Left lung (tissue), 10 donors: Measurements from ENCODE around the gene ZCCHC7. TPM values are rescaled to one million over a fixed set of nuclear protein-coding genes. Genes with fewer than 3 reads are reported as not detected.

ENCODE experiments used
- ATAC-seq: fragments of 200-7000 bp; cut with Tn5 transposase; one replicate; pipeline ENCODE4 v1.9.1; 2020; ENCODE audit warnings: moderate library complexity
- DNase-seq, 4 donors: peaks; one replicate each; pipeline ENCODE4 v3.0.0-alpha.2; 2013 to 2020
- H3K27ac ChIP-seq, 2 donors: fragments of 200-600 bp; sonication (generic) in 1 of 2; one replicate each; pipeline versions ENCODE4 v1.5.0 to v1.8.0; 2020 to 2021
- H3K27me3 ChIP-seq, 2 donors: fragments of 200-600 bp; sonication (generic) in 1 of 2; one replicate each; pipeline versions ENCODE4 v1.5.0 to v1.8.0; 2020 to 2021
- H3K36me3 ChIP-seq, 2 donors: fragments of 200-600 bp; sonication (generic) in 1 of 2; one replicate each; pipeline versions ENCODE4 v1.5.0 to v1.8.0; 2020 to 2021
- H3K4me1 ChIP-seq, 2 donors: fragments of 200-600 bp; one replicate each; pipeline ENCODE4 v1.8.0; 2021
- H3K4me3 ChIP-seq, 2 donors: fragments of 200-600 bp; sonication (generic) in 1 of 2; one replicate each; pipeline versions ENCODE4 v1.5.0 to v1.8.0; 2020 to 2021; ENCODE audit warnings: mild to moderate bottlenecking in 1 of 2
- H3K9me3 ChIP-seq, 2 donors: fragments of 200-600 bp; sonication (generic) in 1 of 2; one replicate each; pipeline versions ENCODE4 v1.5.0 to v1.8.0; 2020 to 2021
- intact Hi-C, 2 donors: fragments of 100-400 bp; cut with DNase I; formaldehyde crosslinking; loops; one replicate each; pipeline versions ENCODE4 v1.11.2 to v1.14.2; 2022
- polyA plus RNA-seq, 6 donors: library from polyadenylated mRNA; unstranded; fragments of 120-200 nt; gene quantifications; one replicate each; pipeline ENCODE4 v1.2.1, GENCODE V29; 2013; ENCODE audit not compliant: insufficient read length in 6 of 6
- total RNA-seq, 2 donors: library from RNA; stranded (reverse); fragmentation: NEBNext Ultra II Directional; extraction: Animal tissue kit (Norgen Biotek cat#: 25700); gene quantifications; one replicate each; pipeline ENCODE4 v1.2.1, GENCODE V29; 2021
- TF ChIP-seq, protein P1 (sequence below), 2 donors: fragments of 200-600 bp; sonication (generic) in 1 of 2; IDR thresholded peaks; one replicate each; pipeline versions ENCODE4 v1.5.0 to v1.8.0; 2021; ENCODE audit warnings: antibody characterized with exemption in 2 of 2
- donor health status: DM: no; HTN: yes; CAD: no.
- donor health status: DM: no; HTN: no; CAD: no.

ZCCHC7 gene
- total and polyA plus RNA-seq, 8 donors: 16.0 to 26.0 (median 22.6) TPM

DNA sequence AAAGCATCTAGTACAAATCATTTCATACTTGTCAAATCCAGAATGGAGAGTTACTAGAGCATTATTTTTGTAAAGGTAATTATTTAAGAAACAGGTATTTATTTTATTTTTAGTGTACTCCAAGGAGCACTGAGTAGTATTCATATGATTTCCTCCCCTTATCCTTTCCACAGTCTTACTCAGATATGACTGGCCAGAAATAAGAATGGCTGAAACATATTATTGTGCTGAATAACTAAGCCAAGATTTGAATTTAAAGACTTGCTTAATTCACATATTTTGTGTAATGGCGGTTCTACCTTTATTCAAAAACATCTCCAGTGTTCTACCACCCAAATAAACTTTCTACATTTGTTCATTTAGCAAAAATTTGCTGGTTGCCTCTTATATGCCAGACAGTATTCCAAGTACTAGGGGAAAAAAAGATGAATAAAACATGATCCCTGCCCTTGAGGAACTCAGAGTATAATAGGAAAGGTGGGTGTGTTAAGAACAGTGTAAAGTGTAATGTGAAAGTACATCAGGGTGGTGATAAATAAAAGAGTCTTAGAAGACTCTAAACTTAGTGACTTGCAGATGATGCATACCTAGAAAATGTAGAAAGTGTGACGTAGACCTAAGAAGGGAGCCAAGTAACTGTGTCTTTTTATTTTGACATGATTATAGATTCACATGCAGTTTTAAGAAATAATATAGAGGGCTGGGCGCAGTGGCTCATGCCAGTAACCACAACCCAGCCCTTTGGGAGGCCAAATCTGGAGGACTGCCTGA, 191.7 kb downstream of the ZCCHC7 start:
- H3K36me3 ChIP-seq: peaks cover 0 to 13% of the 10 kb centered on the region in 2 donors

DNA sequence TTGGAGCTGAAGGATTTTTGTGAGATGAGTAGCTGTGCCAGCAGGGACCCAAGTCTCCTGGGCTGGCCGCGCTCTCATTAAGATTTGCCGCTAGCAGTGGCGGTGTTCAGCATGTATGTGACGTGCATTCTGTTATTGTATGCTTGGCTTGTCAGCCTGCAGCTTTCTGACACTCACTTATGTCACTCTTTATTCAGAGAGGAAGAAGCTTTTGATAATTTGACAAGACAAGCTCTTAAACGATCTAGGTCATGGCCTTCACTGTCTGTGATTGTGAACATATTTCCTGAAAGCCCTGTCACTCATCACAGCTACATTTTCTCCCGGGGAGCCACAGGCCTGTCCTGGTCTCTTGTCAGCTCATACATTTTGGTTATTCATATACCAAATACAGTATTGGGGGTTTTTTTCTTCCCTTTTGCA, 203.9 kb downstream of the ZCCHC7 start:
- H3K9me3 ChIP-seq: no peaks in the 10 kb centered on the region
- TF ChIP-seq, protein P1, sequence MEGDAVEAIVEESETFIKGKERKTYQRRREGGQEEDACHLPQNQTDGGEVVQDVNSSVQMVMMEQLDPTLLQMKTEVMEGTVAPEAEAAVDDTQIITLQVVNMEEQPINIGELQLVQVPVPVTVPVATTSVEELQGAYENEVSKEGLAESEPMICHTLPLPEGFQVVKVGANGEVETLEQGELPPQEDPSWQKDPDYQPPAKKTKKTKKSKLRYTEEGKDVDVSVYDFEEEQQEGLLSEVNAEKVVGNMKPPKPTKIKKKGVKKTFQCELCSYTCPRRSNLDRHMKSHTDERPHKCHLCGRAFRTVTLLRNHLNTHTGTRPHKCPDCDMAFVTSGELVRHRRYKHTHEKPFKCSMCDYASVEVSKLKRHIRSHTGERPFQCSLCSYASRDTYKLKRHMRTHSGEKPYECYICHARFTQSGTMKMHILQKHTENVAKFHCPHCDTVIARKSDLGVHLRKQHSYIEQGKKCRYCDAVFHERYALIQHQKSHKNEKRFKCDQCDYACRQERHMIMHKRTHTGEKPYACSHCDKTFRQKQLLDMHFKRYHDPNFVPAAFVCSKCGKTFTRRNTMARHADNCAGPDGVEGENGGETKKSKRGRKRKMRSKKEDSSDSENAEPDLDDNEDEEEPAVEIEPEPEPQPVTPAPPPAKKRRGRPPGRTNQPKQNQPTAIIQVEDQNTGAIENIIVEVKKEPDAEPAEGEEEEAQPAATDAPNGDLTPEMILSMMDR (IDR thresholded peaks at IDR 0.05): no peak
- H3K4me3 ChIP-seq: no peak overlapping the region
- peak in 3 of 4 donors; percentile 12 to 28 (median 19) for DNase-seq
- no peak for ATAC-seq
- no peak overlapping the region for H3K27ac ChIP-seq
- no peaks in the 10 kb centered on the region for H3K27me3 ChIP-seq
- intact Hi-C loops: no loop called here
- H3K4me1 ChIP-seq: no peaks in the 10 kb centered on the region
- H3K36me3 ChIP-seq: peaks cover 0 to 10% of the 10 kb centered on the region in 2 donors

More for the DNA sequence above, 191.7 kb downstream of the ZCCHC7 start:
- H3K4me1 ChIP-seq: no peaks in the 10 kb centered on the region
- intact Hi-C loops: no loop called here
- no peak overlapping the region for H3K4me3 ChIP-seq
- no peaks in the 10 kb centered on the region for H3K9me3 ChIP-seq
- H3K27ac ChIP-seq: no peak overlapping the region
- DNase-seq: no peak
- ATAC-seq: no peak
- TF ChIP-seq, protein P1 (IDR thresholded peaks at IDR 0.05): no peak
- no peaks in the 10 kb centered on the region for H3K27me3 ChIP-seq

DNA sequence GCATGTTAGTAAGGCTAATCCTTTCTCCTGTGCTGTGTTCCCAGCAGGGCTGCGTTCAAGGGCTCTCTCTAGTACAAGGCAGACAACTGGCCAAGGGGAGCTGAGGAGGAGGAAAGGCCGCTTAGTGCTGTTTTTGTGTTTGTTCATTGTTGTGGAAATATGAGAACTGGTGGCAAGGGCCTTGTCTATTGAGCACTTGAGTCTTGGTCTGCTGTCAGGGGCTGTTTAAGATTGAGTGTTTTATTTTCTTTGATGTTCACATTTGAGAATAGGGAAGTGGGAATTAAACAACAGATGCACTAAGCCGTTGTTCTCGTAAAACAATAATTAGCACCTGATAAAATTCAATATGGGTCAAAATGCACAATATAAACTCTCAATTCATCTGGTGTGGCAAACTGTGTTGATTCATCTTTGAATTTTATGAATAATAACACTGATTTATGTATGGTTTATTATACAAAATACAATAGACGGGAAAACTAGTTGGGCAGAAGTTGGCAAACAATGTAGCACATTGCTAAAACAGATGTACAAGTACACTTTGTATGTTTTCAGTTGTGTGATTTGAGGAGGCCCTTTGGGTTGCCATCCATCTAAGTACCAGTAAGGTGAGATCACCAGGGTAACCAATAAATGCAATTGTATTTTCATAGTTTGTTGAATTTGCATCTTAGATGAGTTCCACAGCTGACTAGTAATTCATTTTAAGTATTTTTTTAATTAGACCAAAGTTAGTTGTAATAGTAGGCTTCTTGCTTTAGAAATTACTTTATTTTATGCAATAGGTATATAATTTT, 204.5 kb downstream of the ZCCHC7 start:
- no peaks in the 10 kb centered on the region for H3K27me3 ChIP-seq
- no peak overlapping the region for H3K4me3 ChIP-seq
- H3K9me3 ChIP-seq: no peaks in the 10 kb centered on the region
- TF ChIP-seq, protein P1 (IDR thresholded peaks at IDR 0.05): no peak
- DNase-seq: no peak
- peaks cover 0 to 4% of the 10 kb centered on the region in 2 donors for H3K36me3 ChIP-seq
- intact Hi-C loops: no loop called here
- no peak for ATAC-seq
- no peaks in the 10 kb centered on the region for H3K4me1 ChIP-seq
- H3K27ac ChIP-seq: no peak overlapping the region

DNA sequence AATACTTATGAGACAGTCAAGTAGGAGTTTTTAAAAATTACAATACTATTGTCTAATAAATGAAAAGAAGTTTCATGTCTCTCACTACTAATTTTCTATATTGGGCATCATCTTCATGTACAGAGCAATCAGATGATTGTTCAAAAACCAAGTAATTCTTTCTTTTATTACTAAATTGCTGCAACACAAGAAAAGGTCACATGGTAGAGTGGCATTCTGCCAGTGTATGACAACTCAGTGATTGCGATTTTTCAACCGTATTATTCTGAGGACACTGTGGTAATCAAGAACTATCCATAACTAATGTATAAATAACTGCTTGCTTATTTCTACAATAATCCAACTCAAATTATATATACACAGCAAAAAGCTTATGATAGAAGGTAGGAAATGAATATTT, 205.4 kb downstream of the ZCCHC7 start:
- Histone ChIP-seq H3K27me3 (no peaks in the 10 kb centered on the region), H3K36me3 (no peaks in the 10 kb centered on the region), H3K9me3 (no peaks in the 10 kb centered on the region), H3K27ac (no peak overlapping the region), H3K4me1 (no peaks in the 10 kb centered on the region), H3K4me3 (no peak overlapping the region)
- intact Hi-C loops: no loop called here
- DNase-seq (no peak), ATAC-seq (no peak)
- TF ChIP-seq, protein P1 (IDR thresholded peaks at IDR 0.05): no peak

DNA sequence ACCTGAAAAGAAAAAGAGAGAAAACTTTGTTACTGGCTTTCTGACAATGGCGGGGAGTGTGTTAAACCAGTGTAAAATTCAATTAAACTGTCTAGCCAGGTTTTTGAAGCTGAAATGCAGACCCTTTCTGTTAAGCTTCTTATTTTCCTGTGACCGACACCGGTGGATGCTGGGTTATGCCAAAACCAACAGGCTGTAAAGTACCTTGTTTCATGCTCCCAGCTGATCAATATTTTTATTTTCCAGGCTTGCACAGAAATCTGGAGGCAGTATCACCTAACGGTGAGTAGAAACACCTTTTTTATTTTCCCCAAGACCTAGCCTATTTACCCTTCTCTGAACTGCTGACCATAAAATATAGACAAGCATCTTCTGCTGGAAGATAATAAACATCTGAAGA, 207.2 kb downstream of the ZCCHC7 start:
- Histone ChIP-seq H3K36me3 (no peaks in the 10 kb centered on the region), H3K27me3 (no peaks in the 10 kb centered on the region), H3K9me3 (no peaks in the 10 kb centered on the region), H3K27ac (no peak overlapping the region), H3K4me3 (no peak overlapping the region), H3K4me1 (no peaks in the 10 kb centered on the region)
- intact Hi-C loops: no loop called here
- ATAC-seq (no peak), DNase-seq (no peak)
- TF ChIP-seq, protein P1 (IDR thresholded peaks at IDR 0.05): no peak
